Stimulated activated CD8-positive, alpha-beta memory T cell treated with anti-CD3 and anti-CD28 coated beads, Interleukin-15, amount 100 ng/mL, for 1 hour (primary cell): Measurements from ENCODE around the gene CDKN2C.

Experiments
- DNase-seq: peaks from one replicate; pipeline ENCODE4 v3.0.0-alpha.2; 2020; ENCODE audit warnings: low read depth

CDKN2C gene

DNA sequence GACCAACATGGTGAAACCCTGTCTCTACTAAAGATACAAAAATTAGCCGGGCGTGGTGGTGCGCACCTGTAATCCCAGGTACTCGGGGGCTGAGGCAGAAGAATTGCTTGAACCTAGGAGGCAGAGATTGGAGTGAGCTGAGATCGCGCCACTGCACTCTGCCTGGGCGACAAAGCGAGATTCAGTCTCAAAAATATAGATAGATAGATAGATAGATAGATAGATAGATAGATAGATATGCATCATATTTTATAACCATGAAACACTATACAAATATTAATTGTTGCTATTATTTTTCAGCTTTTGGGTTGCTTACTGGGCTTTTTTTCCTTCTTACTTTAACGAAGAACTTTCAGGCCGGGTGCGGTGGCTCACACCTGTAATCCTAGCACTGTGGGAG, 5.2 kb upstream of the CDKN2C start:
- no peak for DNase-seq

DNA sequence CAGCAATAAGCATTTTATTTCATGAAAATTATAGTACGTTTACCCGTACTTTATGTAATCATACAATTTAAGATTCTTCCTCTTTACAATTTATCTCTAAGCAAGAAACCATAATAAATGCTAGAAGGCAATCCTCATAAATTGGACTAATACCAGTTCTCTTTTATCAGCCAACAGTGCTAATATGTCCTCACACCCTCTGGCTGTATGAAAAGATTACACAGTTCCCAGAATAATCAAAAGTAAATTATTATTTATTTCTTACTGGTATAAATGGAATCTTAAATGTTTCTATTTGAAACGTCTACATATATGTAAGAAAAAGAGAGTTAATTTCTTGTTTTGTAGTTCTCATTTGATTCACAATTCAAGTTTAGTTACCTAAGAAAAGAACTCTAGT, 3.1 kb upstream of the CDKN2C start:
- DNase-seq, result no peak

DNA sequence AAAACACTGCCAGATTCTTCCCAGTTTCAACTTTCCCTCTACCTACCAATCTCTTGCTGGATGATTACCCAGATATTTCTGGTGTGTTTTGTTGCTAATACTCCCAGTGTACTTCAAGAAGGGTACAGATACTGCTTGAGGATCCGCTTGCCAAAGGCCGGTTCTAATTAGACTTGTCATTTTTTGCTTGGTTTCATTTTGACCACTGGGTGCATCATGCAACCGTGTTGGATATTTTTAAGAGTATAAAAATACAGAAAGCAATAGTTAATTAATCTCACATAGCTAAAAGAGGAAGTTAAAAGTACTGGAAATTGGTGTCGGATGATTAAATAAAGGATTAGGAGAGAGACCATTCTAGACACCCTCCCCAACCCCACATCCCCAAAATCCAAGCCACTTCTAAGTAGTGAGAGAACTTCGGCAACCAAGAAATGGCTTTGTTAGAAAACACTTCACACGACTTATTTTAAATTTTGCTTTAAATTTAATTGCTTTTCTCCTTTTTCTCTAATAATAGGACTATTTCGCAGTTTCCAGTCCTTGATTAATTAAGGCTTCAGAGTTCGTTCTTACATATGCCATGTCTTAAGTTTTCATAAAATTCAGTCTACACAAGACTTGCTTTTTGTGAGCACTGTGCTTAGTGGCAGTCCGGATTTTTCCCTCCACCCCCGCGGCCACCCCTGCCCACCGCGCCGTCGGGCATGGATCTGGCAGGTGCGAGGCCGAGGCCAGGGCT, 2.5 kb upstream of the CDKN2C start:
- DNase-seq, result no peak

DNA sequence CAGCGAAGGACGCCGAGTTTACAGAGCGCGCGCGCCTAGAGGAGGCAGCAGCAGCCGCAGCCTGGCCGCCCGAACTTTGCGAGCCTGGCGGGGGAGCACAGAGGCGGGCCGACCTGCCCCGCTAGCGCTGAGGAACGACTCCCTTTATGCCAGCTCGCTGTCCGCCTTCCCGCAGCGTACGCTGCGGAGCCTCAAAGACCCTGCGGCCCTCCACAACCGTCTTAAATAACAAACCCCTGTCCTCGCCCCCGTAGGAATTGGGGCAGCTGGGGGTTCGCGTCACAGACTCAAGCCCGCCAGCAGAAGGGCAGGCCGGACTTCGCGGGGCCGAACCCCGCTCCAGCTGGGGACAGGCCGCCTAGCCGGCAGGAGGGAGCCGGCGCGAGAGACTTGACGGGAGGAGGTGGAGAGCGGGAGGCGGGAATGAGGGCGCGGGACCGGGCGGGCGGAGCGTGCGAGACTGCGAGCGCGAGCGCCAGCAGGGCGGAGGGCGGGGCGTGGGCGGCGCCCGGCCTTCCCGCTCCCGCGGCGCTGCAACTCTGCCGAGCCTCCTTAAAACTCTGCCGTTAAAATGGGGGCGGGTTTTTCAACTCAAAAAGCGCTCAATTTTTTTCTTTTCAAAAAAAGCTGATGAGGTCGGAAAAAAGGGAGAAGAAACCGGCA, 1.8 kb upstream of the CDKN2C start:
- DNase-seq, result peak; percentile 54

DNA sequence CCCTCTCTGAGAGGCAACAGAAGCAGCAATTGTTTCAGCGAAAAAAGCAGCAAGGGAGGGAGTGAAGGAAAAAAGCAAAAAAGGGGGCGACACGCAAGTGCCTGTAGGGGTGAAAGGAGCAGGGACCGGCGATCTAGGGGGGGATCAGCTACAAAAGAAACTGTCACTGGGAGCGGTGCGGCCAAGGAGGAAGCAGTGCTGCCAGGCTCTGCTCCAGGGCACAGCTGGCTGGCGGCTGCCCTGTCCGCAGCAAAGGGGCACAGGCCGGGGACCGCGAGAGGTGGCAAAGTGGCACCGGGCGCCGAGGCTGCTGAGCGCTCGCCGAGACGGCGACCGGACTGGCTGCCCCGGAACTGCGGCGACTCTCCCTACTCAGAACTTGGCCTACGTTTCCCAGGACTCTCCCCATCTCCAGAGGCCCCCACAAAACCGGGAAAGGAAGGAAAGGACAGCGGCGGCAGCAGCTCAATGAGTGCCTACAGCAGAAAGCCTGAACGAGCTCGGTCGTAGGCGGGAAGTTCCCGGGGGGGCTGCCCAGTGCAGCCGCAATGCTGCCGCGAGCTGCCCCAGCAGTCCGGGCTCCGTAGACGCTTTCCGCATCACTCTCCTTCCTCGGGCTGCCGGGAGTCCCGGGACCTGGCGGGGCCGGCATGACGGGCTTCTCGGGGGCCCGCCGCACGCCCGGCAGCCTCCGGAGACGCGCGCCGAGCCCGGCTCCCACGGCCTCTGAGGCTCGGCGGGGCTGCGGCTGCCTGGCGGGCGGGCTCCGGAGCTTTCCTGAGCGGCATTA, 1.0 kb upstream of the CDKN2C start:
- no peak for DNase-seq

DNA sequence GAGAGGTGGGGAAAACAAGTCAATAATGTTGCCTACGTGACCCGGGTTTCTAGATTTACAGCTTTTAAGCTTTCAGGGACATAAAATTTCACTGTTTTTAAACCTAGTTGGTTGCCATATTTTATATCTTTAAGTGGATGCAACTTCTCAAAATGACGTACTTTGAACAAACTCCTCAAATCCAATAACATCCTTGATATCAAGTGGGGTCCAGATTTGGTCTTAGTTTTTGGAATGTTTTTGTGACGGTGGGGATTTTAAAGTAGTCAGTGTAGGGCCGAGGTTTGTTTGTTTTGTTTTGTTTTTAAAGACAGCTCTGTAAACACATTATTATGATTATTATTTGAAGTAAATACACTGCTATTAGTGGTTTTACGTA, 453 bp downstream of the CDKN2C start:
- DNase-seq, result no peak

DNA sequence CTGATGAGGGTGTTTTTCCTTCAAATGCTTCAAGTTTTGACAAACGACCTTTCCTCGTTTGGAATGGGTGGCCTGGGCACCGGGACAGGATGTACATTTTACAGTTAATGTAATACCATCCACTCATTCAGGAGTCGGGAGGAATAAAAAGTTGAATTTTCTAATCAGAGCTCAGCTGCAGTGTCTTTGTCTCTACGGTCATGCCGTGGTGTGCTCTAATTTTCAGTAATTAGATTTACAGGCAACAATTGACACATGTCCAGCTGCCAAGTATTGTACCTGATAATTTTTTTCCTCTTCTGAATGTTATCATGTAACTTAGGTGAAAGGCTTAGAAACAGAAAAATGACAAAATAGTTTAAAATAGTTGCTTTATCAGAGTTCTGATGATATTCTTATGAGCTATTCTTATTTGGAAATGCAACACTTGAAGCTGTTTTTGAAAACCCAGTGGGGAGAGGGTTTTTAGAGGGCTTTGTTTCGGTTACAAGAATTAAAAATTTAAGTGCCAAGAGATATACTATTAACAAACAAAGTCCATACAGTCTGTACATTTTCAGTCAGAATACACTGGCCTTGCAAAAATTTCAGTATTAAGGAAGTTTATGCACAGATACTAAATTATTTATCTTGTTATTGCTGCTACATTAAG, 1.0 kb downstream of the CDKN2C start:
- no peak for DNase-seq

- no peak for DNase-seq
These were observed 1.8 kb downstream of the CDKN2C start for GRCh38 chr1:50971748-50972305.

DNA sequence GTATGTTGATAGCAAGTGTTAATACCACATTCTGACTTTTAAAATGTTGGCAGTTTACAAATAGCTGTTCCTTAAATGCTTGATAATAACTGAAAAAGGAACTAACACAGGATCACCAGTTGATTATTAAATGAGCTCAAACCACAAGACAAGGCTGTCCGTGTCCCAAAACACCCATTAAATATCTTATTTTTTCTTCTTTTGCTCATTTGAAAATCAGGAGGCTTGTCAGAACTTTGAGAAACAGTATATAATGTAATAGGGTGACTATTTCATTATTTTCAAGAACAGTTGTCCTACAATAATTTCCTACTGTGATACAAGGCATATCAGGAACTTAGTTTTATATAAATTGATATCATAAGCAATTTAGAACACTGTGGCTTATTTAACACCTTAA, 2.7 kb downstream of the CDKN2C start:
- DNase-seq, result no peak

GRCh38 chr1:50973255-50973654, 3.2 kb downstream of the CDKN2C start:
- DNase-seq, result no peak

DNA sequence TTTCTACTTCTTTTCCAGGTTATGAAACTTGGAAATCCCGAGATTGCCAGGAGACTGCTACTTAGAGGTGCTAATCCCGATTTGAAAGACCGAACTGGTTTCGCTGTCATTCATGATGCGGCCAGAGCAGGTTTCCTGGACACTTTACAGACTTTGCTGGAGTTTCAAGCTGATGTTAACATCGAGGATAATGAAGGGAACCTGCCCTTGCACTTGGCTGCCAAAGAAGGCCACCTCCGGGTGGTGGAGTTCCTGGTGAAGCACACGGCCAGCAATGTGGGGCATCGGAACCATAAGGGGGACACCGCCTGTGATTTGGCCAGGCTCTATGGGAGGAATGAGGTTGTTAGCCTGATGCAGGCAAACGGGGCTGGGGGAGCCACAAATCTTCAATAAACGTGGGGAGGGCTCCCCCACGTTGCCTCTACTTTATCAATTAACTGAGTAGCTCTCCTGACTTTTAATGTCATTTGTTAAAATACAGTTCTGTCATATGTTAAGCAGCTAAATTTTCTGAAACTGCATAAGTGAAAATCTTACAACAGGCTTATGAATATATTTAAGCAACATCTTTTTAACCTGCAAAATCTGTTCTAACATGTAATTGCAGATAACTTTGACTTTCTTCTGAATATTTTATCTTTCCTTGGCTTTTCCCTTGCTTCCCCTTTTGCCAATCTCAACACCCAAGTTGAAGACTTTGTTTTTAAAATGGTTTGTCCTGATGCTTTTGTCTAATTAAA, 4.0 kb downstream of the CDKN2C start:
- no peak for DNase-seq

DNA sequence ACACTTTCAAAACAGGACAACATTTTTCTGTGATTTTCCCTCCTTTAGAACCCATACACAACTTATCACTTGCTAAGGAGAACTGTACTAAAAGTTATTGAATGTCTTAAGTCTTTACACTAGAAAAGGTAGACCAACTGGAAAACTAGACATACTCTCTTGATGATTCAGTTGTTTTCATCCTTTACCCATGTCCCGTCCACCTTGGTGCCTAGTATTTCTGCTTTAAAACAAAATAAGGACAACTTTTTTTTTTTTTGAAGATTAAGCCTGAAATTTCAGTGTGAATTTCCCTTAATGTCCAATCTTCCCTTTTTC, 4.5 kb downstream of the CDKN2C start:
- DNase-seq, result no peak

DNA sequence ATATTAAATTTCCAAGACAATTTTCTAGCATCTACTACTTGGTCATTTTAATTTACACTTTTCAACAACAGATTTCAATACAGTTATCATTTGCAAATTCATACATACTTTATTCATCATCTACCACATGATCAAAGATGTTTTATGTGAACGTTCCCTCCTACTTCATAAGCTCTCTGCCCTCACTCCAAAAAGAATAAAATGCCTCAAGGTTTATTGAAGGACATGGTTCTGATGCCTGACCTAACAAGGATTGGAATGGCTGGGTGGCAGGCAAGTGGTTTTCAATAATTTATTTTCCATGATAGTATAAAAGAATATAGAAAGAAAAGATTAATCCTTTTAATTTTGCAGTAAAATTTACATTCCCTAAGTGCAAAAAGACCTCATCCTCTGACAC, 5.4 kb downstream of the CDKN2C start:
- no peak for DNase-seq

GRCh38 chr1:50976111-50976889, 6.3 kb downstream of the CDKN2C start:
- no peak for DNase-seq

GRCh38 chr1:50976890-50977574, 7.0 kb downstream of the CDKN2C start:
- DNase-seq, result no peak

DNA sequence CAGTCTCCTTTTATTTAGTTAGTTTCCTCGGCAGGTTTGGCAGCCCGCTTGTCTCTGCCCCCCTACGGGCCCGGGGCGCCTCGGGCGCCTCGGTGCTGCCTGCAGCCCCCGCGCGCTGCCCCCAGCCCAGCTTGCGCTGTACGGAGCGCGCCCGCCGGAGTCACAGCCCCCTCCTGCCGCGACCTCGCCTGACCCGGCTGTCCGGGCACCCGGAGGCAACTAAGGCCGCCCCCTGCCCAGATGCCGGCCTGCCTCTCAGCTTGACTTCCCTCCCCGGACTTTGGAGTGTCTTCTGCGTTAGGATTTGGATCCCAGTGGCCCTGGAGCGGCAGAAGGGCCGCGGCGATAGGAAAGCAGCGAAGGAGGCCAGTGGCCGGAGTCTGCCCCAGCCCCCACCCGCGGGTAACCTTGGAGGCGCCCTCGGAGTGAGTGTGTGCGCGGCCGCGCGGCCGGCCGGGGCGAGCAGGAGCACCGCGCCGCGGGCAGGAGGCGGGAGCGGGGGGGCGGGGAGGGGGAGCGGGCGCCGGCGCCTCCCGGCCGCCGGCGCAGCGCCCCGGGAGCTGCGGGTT, 7.6 kb downstream of the CDKN2C start:
- DNase-seq, result no peak

DNA sequence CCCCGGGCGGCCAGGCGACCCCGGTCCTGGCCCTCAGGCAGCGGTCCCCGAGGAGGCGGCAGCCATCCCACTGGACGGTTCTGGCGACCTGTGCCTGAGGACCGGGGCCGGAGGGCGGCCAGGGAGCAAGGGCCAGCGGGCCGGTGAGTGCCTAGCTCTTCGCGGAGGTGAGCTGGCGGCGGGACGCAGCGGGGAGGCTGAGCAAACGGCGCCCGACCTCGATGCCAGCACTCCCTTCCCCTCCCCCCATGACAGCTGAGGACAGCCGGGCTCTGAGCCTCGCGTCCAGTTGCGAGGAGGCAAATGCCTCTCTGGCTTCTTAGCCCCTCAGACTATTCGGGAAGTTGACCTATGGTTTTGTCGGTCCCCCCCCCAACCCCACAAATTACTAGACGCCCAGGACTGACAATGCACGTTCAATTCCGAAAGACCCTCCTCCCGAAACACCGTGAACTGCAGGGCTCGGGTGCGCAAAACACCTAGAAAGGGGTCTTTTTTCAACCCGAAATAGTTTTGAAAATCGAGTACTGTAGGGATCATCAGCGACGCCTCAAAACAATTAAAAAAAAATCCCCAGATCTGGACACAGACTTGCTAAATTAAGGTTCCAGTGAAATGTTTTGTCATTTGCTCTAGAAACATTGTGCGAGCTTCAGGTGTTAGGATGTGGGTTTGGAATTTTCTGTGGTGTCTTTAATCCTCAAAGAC, 8.3 kb downstream of the CDKN2C start:
- no peak for DNase-seq

DNA sequence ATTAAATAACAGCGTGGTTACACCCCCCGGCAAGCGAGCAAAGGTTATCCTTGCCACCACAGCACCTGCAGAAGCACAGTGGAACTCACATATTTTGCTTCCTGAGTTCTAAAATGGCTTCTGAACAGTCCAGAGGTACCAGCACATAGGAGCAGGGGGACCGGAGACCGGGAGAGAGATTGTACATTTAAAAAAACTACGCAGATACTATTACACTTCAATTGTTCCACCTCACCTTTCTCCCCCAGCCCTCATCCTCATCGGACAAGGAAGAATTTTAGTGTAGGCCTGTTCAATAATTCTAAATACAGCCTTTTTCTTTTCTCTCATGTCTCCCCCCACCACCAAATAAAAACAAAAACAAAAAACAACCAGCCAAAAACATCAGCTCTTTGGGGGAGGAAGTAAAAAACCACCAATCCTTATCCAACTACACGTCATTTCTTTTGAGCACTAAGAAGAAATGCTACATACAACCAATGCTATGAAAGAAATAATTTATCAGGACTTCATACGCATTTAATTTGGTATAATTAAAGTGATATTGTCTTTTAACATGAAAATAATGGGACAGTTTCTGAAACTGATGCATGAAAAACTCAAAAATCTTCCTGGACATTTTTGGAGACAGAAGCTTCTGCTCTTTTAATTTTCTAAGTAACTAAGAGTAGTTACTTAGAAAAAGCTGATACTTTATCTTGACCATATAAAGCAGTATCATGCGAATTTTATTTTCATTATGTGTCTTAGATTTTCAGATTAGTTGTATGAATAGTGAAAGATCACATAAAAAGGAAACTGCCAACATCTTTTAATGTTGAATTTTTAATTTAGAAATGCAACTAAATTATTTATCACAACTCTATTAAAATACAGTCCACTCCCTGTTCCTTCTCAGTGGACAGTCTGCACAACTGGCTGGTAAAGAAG, 9.1 kb downstream of the CDKN2C start:
- no peak for DNase-seq
